ENCODE results near the gene L1CAM. TPM values are rescaled to one million over a fixed set of nuclear protein-coding genes. Genes with fewer than 3 reads are reported as not detected.
"Not testable (repeated sequence)": the region's sequence is repeated elsewhere in the genome, so short reads cannot be mapped to it uniquely, and the experiment has no call there.

Gene L1CAM
- total RNA-seq, 1 donor from 2014 or later: 0.49 TPM

- H3K27me3 Mint-ChIP-seq (ENCODE audit: insufficient read depth, low read depth): peaks cover 12% of the 10 kb centered on the region
- no peak overlapping the region for H2AFZ ChIP-seq (replicated peaks)
Measured at GRCh38 chrX:153818571-153819383, 67.2 kb downstream of the L1CAM start.

GRCh38 chrX:153818064-153818463 lies 67.9 kb downstream of the L1CAM start:
- not testable (repeated sequence) for H3K9ac ChIP-seq

More at GRCh38 chrX:153818571-153819383, 67.2 kb downstream of the L1CAM start:
- H4K20me1 ChIP-seq (ENCODE audit: low read depth): no peaks in the 10 kb centered on the region
- H3K9me3 ChIP-seq (ENCODE audit: low read depth): no peaks in the 10 kb centered on the region
- peak overlapping the region; percentile 75 for H3K4me2 ChIP-seq
- no peaks in the 10 kb centered on the region for H3K36me3 ChIP-seq
- Mint-ChIP-seq H3K27ac (no peak overlapping the region), H3K36me3 (peaks cover 7% of the 10 kb centered on the region), H3K4me1 (peaks cover 42% of the 10 kb centered on the region), H3K9me3 (peaks cover 20% of the 10 kb centered on the region), H3K4me3 (peak overlapping the region; percentile 75)
- H3K27me3 ChIP-seq: no peaks in the 10 kb centered on the region
- no peak overlapping the region for H3K9ac ChIP-seq
- peaks cover 10% of the 10 kb centered on the region for H3F3A ChIP-seq (ENCODE audit: low read depth)
- peaks cover 7% of the 10 kb centered on the region for H3K4me1 ChIP-seq
- H3K4me3 ChIP-seq: peak overlapping the region; percentile 48
- H3K79me2 ChIP-seq (ENCODE audit: low read depth): no peaks in the 10 kb centered on the region
- H3K27ac ChIP-seq: no peak overlapping the region
- peak; percentile 85 for DNase-seq (ENCODE audit: low spot score)
- TF ChIP-seq EZH2 (IDR thresholded peaks at IDR 0.05): no peak
- TF ChIP-seq EZH2phosphoT487 (IDR thresholded peaks at IDR 0.05): no peak

GRCh38 chrX:153816831-153817690 lies 68.9 kb downstream of the L1CAM start:
- H3K9me3 ChIP-seq (ENCODE audit: low read depth): no peaks in the 10 kb centered on the region
- no peak for DNase-seq (ENCODE audit: low spot score)
- H3K27me3 ChIP-seq: no peaks in the 10 kb centered on the region
- H3K4me2 ChIP-seq: no peak overlapping the region
- H3K79me2 ChIP-seq (ENCODE audit: low read depth): no peaks in the 10 kb centered on the region
- peaks cover 13% of the 10 kb centered on the region for H3K4me1 ChIP-seq
- Mint-ChIP-seq H3K27ac (peak overlapping the region; percentile 83), H3K27me3 (ENCODE audit: insufficient read depth, low read depth) (peaks cover 6% of the 10 kb centered on the region), H3K4me3 (peak overlapping the region; percentile 66), H3K36me3 (peaks cover 7% of the 10 kb centered on the region), H3K9me3 (peaks cover 29% of the 10 kb centered on the region), H3K4me1 (peaks cover 48% of the 10 kb centered on the region)
- H3K36me3 ChIP-seq: no peaks in the 10 kb centered on the region
- H3K9ac ChIP-seq: no peak overlapping the region
- H3F3A ChIP-seq (ENCODE audit: low read depth): peaks cover 10% of the 10 kb centered on the region
- no peak overlapping the region for H3K4me3 ChIP-seq
- no peak overlapping the region for H2AFZ ChIP-seq (replicated peaks)
- no peak overlapping the region for H3K27ac ChIP-seq
- no peaks in the 10 kb centered on the region for H4K20me1 ChIP-seq (ENCODE audit: low read depth)
- TF ChIP-seq CTCF (IDR thresholded peaks at IDR 0.05) (no peak), EZH2 (IDR thresholded peaks at IDR 0.05) (no peak), EZH2phosphoT487 (IDR thresholded peaks at IDR 0.05) (no peak)

More at GRCh38 chrX:153818064-153818463, 67.9 kb downstream of the L1CAM start:
- H3K79me2 ChIP-seq (ENCODE audit: low read depth); H2AFZ ChIP-seq (replicated peaks); H3K36me3 ChIP-seq; H3K4me3 ChIP-seq; H3K4me2 ChIP-seq; H3K27ac Mint-ChIP-seq; H3K27me3 ChIP-seq; H3K4me1 ChIP-seq; DNase-seq (ENCODE audit: low spot score); H4K20me1 ChIP-seq (ENCODE audit: low read depth); H3K9me3 ChIP-seq (ENCODE audit: low read depth); H3K36me3 Mint-ChIP-seq; H3K4me3 Mint-ChIP-seq; H3F3A ChIP-seq (ENCODE audit: low read depth); H3K27ac ChIP-seq: not testable (repeated sequence)
- H3K27me3 Mint-ChIP-seq (ENCODE audit: insufficient read depth, low read depth): peaks cover 12% of the 10 kb centered on the region
- peaks cover 24% of the 10 kb centered on the region for H3K9me3 Mint-ChIP-seq
- H3K4me1 Mint-ChIP-seq: peaks cover 45% of the 10 kb centered on the region

GRCh38 chrX:153814591-153815315 lies 71.2 kb downstream of the L1CAM start:
- Histone ChIP-seq H3K36me3 (no peaks in the 10 kb centered on the region), H3K27me3 (no peaks in the 10 kb centered on the region)
- H3K4me1 Mint-ChIP-seq: peaks cover 42% of the 10 kb centered on the region

More at GRCh38 chrX:153814591-153815315, 71.2 kb downstream of the L1CAM start:
- H3K9ac ChIP-seq: no peak overlapping the region
- Mint-ChIP-seq H3K9me3 (peaks cover 39% of the 10 kb centered on the region), H3K4me3 (peak overlapping the region; percentile 58), H3K27me3 (ENCODE audit: insufficient read depth, low read depth) (peaks cover 6% of the 10 kb centered on the region), H3K36me3 (peaks cover 7% of the 10 kb centered on the region), H3K27ac (no peak overlapping the region)
- TF ChIP-seq EZH2phosphoT487 (IDR thresholded peaks at IDR 0.05): no peak
- no peak for TF ChIP-seq EZH2 (IDR thresholded peaks at IDR 0.05)
- TF ChIP-seq CTCF (IDR thresholded peaks at IDR 0.05): no peak
- no peak overlapping the region for H2AFZ ChIP-seq (replicated peaks)
- no peaks in the 10 kb centered on the region for H3K9me3 ChIP-seq (ENCODE audit: low read depth)
- peaks cover 16% of the 10 kb centered on the region for H3K4me1 ChIP-seq
- no peak for DNase-seq (ENCODE audit: low spot score)
- no peak overlapping the region for H3K4me2 ChIP-seq
- peaks cover 8% of the 10 kb centered on the region for H3F3A ChIP-seq (ENCODE audit: low read depth)
- H4K20me1 ChIP-seq (ENCODE audit: low read depth): no peaks in the 10 kb centered on the region
- H3K27ac ChIP-seq: no peak overlapping the region
- H3K4me3 ChIP-seq: no peak overlapping the region
- H3K79me2 ChIP-seq (ENCODE audit: low read depth): no peaks in the 10 kb centered on the region

Measured in neural progenitor cell (in vitro differentiated cells).